Erythroblast (primary cell): ENCODE measurements around the gene RNF44.
A peak's percentile ranks its signal among the peaks of the same experiment; 100 is the strongest.

Experiments
- GATA1 ChIP-seq: IDR thresholded peaks from 2 replicates; pipeline ENCODE4 v1.6.1; 2011; ENCODE audit warnings: low read depth, mild to moderate bottlenecking, control low read depth, low read length, moderate library complexity
- POLR2A ChIP-seq: IDR thresholded peaks from 2 replicates; pipeline ENCODE4 v1.6.1; 2011; ENCODE audit warnings: mild to moderate bottlenecking, low read length

DNA sequence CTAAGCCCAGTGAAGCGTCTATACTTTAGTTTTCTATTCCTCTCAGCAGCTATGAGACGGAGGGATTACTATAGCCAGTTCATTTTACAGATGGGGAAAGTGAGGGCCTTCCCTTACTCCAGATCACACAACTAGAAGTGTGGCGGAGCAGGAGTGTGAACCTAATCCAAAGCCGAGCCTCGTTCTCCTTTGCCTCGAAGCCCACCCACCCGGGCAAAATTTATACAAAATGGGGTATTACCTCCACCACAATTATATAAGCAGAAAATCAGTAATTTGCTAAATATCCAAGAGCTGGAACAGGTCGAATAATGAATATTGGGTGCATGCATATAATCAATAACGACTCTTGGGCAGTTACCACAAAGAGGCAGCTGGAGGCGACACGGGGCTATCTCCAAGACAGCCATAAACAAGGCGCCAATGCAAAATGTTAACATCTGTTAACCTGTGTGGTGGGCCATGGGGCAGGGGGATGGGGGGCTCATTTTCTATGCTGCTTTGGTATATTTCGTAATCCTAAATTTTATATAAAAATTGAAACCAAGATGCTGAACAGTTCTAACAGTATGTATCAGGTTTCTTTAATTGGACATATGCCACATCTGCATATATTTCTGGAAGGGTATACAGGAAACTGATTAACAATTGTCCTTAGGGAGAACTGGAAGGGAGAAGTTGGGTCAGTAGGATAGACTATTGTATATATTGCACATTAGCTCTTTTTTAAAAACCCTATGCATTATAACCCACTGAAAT is 1.2 kb upstream of the RNF44 start:
- peak; percentile 16 for TF ChIP-seq POLR2A
- no peak for TF ChIP-seq GATA1
